Thymus (tissue), 11 donors: ENCODE data around the gene CGNL1. TPM values are rescaled to one million over a fixed set of nuclear protein-coding genes. Genes with fewer than 3 reads are reported as not detected.

Source experiments
- DNase-seq, 9 donors: peaks; one replicate each; pipeline ENCODE4 v3.0.0-alpha.2; 2013; ENCODE audit warnings: low spot score in 9 of 9, low read depth in 6 of 9, missing footprints in 1 of 9
- H3K27ac ChIP-seq, 2 donors: one replicate each; pipeline ENCODE4 v1.5.1; 2013; ENCODE audit warnings: control low read depth in 1 of 2, low read depth in 1 of 2, low read length in 1 of 2, mild to moderate bottlenecking in 1 of 2, moderate library complexity in 1 of 2
- H3K27me3 ChIP-seq, 2 donors: one replicate each; pipeline ENCODE4 v1.5.1; 2013; ENCODE audit warnings: low read length in 1 of 2; ENCODE audit not compliant: control insufficient read depth in 2 of 2, insufficient read depth in 1 of 2
- H3K36me3 ChIP-seq, 2 donors: one replicate each; pipeline ENCODE4 v1.5.1; 2013; ENCODE audit warnings: low read length in 1 of 2, mild to moderate bottlenecking in 1 of 2, moderate library complexity in 1 of 2; ENCODE audit not compliant: control insufficient read depth in 2 of 2, insufficient read depth in 2 of 2
- H3K4me1 ChIP-seq, 2 donors: one replicate each; pipeline ENCODE4 v1.5.1; 2013; ENCODE audit warnings: low read length in 2 of 2; ENCODE audit not compliant: control insufficient read depth in 2 of 2, insufficient read depth in 2 of 2
- H3K4me3 ChIP-seq, 2 donors: one replicate each; pipeline ENCODE4 v1.5.1; 2013; ENCODE audit warnings: low read length in 2 of 2, control low read depth in 1 of 2, mild to moderate bottlenecking in 1 of 2
- H3K9me3 ChIP-seq, 2 donors: one replicate each; pipeline ENCODE4 v1.5.1; 2013; ENCODE audit warnings: low read length in 1 of 2, mild to moderate bottlenecking in 1 of 2; ENCODE audit not compliant: control insufficient read depth in 2 of 2, insufficient read depth in 1 of 2
- WGBS: extraction: QIAGEN DNeasy Blood & Tissue Kit; methylation state at CpG from one replicate; pipeline ENCODE4 v1.1.7; 2013; 5-methylcytosine and 5-hydroxymethylcytosine counted together
- polyA plus RNA-seq: library from polyadenylated mRNA; stranded (reverse); fragments of 200-250 nt; gene quantifications from one replicate; pipeline ENCODE4 v1.2.3, GENCODE V29; 2013
- total RNA-seq: library from RNA; stranded (reverse); fragments of 120-200 nt; gene quantifications from one replicate; pipeline ENCODE4 v1.2.4, GENCODE V29; 2013
- donor health status: healthy.

Gene CGNL1
- total and polyA plus RNA-seq, 2 donors, result 5.7 to 5.9 TPM

GRCh38 chr15:57522148-57522547, 145.8 kb downstream of the CGNL1 start:
- Histone ChIP-seq H3K27ac (no peak overlapping the region), H3K4me3 (no peak overlapping the region), H3K36me3 (no peaks in the 10 kb centered on the region), H3K9me3 (no peaks in the 10 kb centered on the region), H3K4me1 (no peaks in the 10 kb centered on the region), H3K27me3 (no peaks in the 10 kb centered on the region)
- WGBS, result 97% methylated on average over 9 of the region's 9 CpGs
- DNase-seq, result no peak

DNA sequence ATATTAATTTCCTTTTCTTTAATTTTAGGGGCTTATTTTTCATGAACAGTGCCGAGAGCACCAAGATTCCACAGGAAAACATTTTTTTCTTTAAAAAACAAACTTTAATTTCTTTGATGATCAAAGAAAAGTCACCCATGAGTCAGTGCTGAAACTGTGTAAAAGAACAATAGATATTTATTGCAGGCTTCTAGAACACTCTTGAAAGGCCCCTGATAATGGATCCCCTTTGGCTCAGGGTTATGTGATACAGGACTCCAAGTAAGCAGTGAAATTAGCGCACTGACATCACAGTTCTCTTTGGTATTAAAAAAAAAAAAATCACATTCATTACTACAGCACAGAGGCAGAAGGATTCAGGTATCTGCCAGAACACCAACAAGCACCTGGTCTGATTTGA, 149.3 kb downstream of the CGNL1 start:
- 97% methylated on average over 2 of the region's 2 CpGs for WGBS
- Histone ChIP-seq H3K36me3 (no peaks in the 10 kb centered on the region), H3K27ac (no peak overlapping the region), H3K9me3 (no peaks in the 10 kb centered on the region), H3K27me3 (no peaks in the 10 kb centered on the region), H3K4me1 (no peaks in the 10 kb centered on the region), H3K4me3 (no peak overlapping the region)
- no peak for DNase-seq

- no peaks in the 10 kb centered on the region for H3K27me3 ChIP-seq
- no peaks in the 10 kb centered on the region for H3K36me3 ChIP-seq
- no peak overlapping the region for H3K4me3 ChIP-seq
- no peaks in the 10 kb centered on the region for H3K4me1 ChIP-seq
- no peak for DNase-seq
- H3K27ac ChIP-seq, result no peak overlapping the region
- no peaks in the 10 kb centered on the region for H3K9me3 ChIP-seq
Observed at GRCh38 chr15:57526076-57526475, 149.8 kb downstream of the CGNL1 start.

- Histone ChIP-seq H3K27ac (no peak overlapping the region), H3K27me3 (no peaks in the 10 kb centered on the region), H3K36me3 (no peaks in the 10 kb centered on the region), H3K4me3 (no peak overlapping the region), H3K9me3 (no peaks in the 10 kb centered on the region), H3K4me1 (no peaks in the 10 kb centered on the region)
- no peak for DNase-seq
- 73% methylated on average over 5 of the region's 5 CpGs for WGBS
Observed at GRCh38 chr15:57526615-57527014, 150.3 kb downstream of the CGNL1 start.

DNA sequence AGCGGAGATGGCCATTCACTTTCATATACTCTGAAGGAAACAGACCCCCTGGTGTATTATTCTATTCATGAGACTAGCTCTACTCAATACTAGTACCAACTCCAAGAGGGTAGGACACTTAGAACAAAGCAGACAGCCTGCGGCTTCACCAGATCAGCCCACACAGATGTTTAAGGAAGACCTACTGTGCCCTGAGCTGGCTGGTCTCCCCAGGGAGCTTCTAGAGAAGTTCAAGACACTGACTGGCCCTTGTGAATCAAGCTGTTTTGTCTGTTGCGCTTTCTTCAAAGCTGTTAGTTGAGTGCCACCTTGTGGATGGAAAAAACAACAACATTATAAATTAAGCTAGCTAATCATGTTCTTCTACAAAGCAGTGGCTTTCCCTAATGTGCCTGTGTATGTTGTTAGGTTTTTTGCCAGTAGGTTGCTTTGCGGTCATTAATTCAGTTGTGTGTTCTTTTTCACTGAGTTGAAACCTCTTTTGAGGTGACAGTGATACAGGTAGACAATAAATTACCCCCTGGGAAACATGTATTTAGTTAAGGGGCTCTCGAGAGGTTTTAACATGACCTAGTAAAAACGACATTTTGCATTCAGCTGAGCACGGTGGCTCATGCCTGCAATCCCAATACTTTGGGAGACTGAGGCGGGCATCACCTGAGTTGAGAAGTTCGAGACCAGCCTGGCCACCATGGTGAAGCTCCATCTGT, 151.2 kb downstream of the CGNL1 start:
- H3K27ac ChIP-seq, result no peak overlapping the region
- WGBS, result 75% methylated on average over 9 of the region's 9 CpGs
- peak; percentile 21 to 82 (median 55) for DNase-seq
- no peaks in the 10 kb centered on the region for H3K36me3 ChIP-seq
- no peaks in the 10 kb centered on the region for H3K9me3 ChIP-seq
- H3K4me1 ChIP-seq, result no peaks in the 10 kb centered on the region
- no peak overlapping the region for H3K4me3 ChIP-seq
- no peaks in the 10 kb centered on the region for H3K27me3 ChIP-seq

DNA sequence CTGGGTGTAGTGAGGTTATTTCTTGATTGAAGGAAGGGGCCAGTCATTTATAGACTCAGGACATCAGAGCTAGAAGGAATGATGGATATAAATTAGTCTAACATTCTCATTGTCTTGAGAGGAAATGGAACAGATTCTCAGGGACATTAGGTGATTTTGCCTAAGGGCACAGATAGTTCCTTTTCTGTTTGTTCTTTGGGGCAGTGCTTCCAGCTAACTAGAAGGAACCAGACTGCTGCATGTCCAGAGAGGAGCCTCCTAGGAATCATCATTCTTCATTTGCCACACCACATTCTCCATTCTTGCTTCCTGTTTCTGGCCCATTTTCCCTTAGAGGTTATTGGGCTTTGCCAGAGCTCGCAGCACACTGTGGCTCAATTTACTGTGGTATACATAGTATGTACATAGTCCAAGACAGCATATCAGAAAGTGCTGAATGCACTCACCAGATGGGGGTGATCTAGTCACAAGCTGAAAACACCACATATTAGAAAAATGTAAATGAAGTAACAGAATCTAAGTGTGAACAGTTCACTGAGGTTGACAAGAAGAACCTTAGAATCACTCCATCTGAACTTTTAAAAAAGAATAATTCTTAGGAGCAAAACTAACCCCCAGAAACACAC, 152.7 kb downstream of the CGNL1 start:
- Histone ChIP-seq H3K4me3 (no peak overlapping the region), H3K9me3 (no peaks in the 10 kb centered on the region), H3K4me1 (no peaks in the 10 kb centered on the region), H3K27me3 (no peaks in the 10 kb centered on the region), H3K36me3 (no peaks in the 10 kb centered on the region), H3K27ac (no peak overlapping the region)
- DNase-seq, result no peak
- 94% methylated on average over 1 of the region's 1 CpG for WGBS

GRCh38 chr15:57529748-57530147, 153.4 kb downstream of the CGNL1 start:
- Histone ChIP-seq H3K27ac (no peak overlapping the region), H3K4me1 (no peaks in the 10 kb centered on the region), H3K36me3 (no peaks in the 10 kb centered on the region), H3K27me3 (no peaks in the 10 kb centered on the region), H3K4me3 (no peak overlapping the region), H3K9me3 (no peaks in the 10 kb centered on the region)
- WGBS, result 89% methylated on average over 2 of the region's 2 CpGs
- no peak for DNase-seq

GRCh38 chr15:57532731-57533447, 156.6 kb downstream of the CGNL1 start:
- Histone ChIP-seq H3K4me3 (no peak overlapping the region), H3K27ac (no peak overlapping the region), H3K9me3 (no peaks in the 10 kb centered on the region), H3K27me3 (no peaks in the 10 kb centered on the region), H3K36me3 (no peaks in the 10 kb centered on the region), H3K4me1 (no peaks in the 10 kb centered on the region)
- 85% methylated on average over 6 of the region's 6 CpGs for WGBS
- no peak for DNase-seq

DNA sequence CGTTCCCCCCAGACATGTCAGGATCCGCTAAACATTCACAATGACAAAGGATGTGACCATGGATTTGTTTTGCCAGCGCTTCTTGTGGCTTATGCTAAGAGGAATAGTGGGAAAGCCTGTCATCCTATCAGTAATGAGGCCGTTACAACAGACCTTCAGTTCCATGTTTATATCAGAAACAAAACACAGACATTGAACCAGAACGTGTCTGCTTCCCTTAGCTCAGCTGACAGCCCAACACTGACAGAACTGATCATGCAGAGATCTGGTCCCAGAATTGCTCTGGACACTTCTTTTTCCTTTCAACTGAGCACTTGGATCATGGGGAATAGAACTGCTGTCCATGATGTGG, 157.1 kb downstream of the CGNL1 start:
- H3K27ac ChIP-seq, result no peak overlapping the region
- DNase-seq, result no peak

More for the DNA sequence above, 157.1 kb downstream of the CGNL1 start:
- WGBS, result 89% methylated on average over 5 of the region's 5 CpGs
- H3K9me3 ChIP-seq, result no peaks in the 10 kb centered on the region
- H3K4me1 ChIP-seq, result no peaks in the 10 kb centered on the region
- no peaks in the 10 kb centered on the region for H3K36me3 ChIP-seq
- H3K27me3 ChIP-seq, result no peaks in the 10 kb centered on the region
- H3K4me3 ChIP-seq, result no peak overlapping the region
